K562 (cell line): ENCODE data around the gene TMEM203. TPM values are rescaled to one million over a fixed set of nuclear protein-coding genes. Genes with fewer than 3 reads are reported as not detected.
A peak's percentile ranks its signal among the peaks of the same experiment; 100 is the strongest.

Experiments
- ATAC-seq: fragments of 200-7000 bp; cut with Tn5 transposase; 3 replicates; pipeline ENCODE4 v1.9.1; 2020; ENCODE audit warnings: moderate library complexity
- BruUV-seq: library from RNA; stranded (reverse); fragments of 400-500 nt; replicated peaks from 2 replicates; lab custom pipeline; 2021; lab: Mats Ljungman, UMichigan
- CTCF ChIA-PET: fragments of 300-600 bp; formaldehyde crosslinking; extraction: SDS; loops from one replicate; lab custom pipeline; 2021; ENCODE audit warnings: low intra/inter-chr PET ratio; lab: Yijun Ruan, JAX
- POLR2A ChIA-PET: fragments of 300-600, 350-650 bp; sonication (Branson Sonifier 250); formaldehyde crosslinking; extraction: SDS; loops from one replicate; lab custom pipeline; 2021; ENCODE audit warnings: antibody characterized with exemption, inconsistent platforms; lab: Yijun Ruan, JAX
- DNase-seq, 4 experiments: peaks; one replicate each; pipeline versions ENCODE4 v3.0.0 to v3.0.0-alpha.2; 2011 to 2018; ENCODE audit warnings: low spot score in 3 of 4, mixed read lengths in 3 of 4; ENCODE audit errors: extremely low read depth in 1 of 4
- FAIRE-seq: peaks from 2 replicates; lab custom pipeline; 2011; peaks lifted over from hg19 to GRCh38; lab: Jason Lieb, UNC
- H2AFZ ChIP-seq: 2 replicates; pipeline ENCODE4 v1.6.0; 2011; ENCODE audit warnings: low read depth, low read length, control low read depth, inconsistent platforms
- H3K27ac ChIP-seq: fragments of 200-600 bp; 3 replicates; pipeline ENCODE4 v1.8.0; 2011; ENCODE audit warnings: low read depth, mild to moderate bottlenecking, control low read depth, inconsistent platforms, low read length, moderate library complexity, mixed read lengths; ENCODE audit errors: extremely low read depth
- H3K27me3 ChIP-seq, 2 experiments: fragments of 300-600 bp in 1 of 2; 2 replicates in 1 of 2; 3 replicates in 1 of 2; pipeline versions ENCODE4 v1.6.0 to v1.8.0; 2011; ENCODE audit warnings: inconsistent platforms in 2 of 2, low read length in 2 of 2, mild to moderate bottlenecking in 1 of 2, mixed read lengths in 1 of 2, moderate library complexity in 1 of 2; ENCODE audit not compliant: control insufficient read depth in 2 of 2, insufficient read depth in 2 of 2
- H3K36me3 ChIP-seq: fragments of 300-600 bp; 3 replicates; pipeline ENCODE4 v1.8.0; 2011; ENCODE audit warnings: mild to moderate bottlenecking, low read length, inconsistent platforms; ENCODE audit not compliant: control insufficient read depth, insufficient read depth
- H3K4me1 ChIP-seq, 2 experiments: fragments of 200-600 bp in 1 of 2; replicated peaks in 1 of 2; 2 replicates in 1 of 2; 3 replicates in 1 of 2; pipeline versions ENCODE4 v1.5.1 to v1.8.0; 2011; ENCODE audit warnings: inconsistent platforms in 2 of 2, low read length in 2 of 2, mild to moderate bottlenecking in 1 of 2, mixed read lengths in 1 of 2, moderate library complexity in 1 of 2; ENCODE audit not compliant: control insufficient read depth in 2 of 2, insufficient read depth in 2 of 2
- H3K4me2 ChIP-seq: 2 replicates; pipeline ENCODE4 v1.6.1; 2011; ENCODE audit warnings: low read length, control low read depth, inconsistent platforms, mixed read lengths; ENCODE audit not compliant: insufficient read depth
- H3K4me3 ChIP-seq: fragments of 200-600 bp; sonication (generic), shearing (Covaris generic); 2 replicates; pipeline ENCODE4 v1.5.1; 2016; ENCODE audit warnings: control low read depth, inconsistent platforms
- H3K79me2 ChIP-seq: fragments of 200-600 bp; 3 replicates; pipeline ENCODE4 v1.8.0; 2011; ENCODE audit warnings: low read length, inconsistent platforms; ENCODE audit not compliant: control insufficient read depth, insufficient read depth
- H3K9ac ChIP-seq, 2 experiments: 2 replicates each; pipeline versions ENCODE4 v1.6.0 to v1.6.1; 2011; ENCODE audit warnings: low read depth in 2 of 2, low read length in 2 of 2, control low read depth in 1 of 2, inconsistent platforms in 1 of 2, mild to moderate bottlenecking in 1 of 2, mixed read lengths in 1 of 2; ENCODE audit not compliant: insufficient read depth in 1 of 2
- H3K9me1 ChIP-seq: one replicate; pipeline ENCODE4 v1.6.0; 2011; ENCODE audit warnings: inconsistent platforms, mild to moderate bottlenecking, low read length, moderate library complexity; ENCODE audit not compliant: control insufficient read depth, insufficient read depth
- H3K9me3 ChIP-seq: replicated peaks from 2 replicates; pipeline ENCODE4 v1.5.1; 2011; ENCODE audit warnings: low read depth, low read length, inconsistent platforms; ENCODE audit not compliant: control insufficient read depth, insufficient read depth
- H4K20me1 ChIP-seq: replicated peaks from 2 replicates; pipeline ENCODE4 v1.6.1; 2011; ENCODE audit warnings: low read length, inconsistent platforms, mixed read lengths; ENCODE audit not compliant: control insufficient read depth, insufficient read depth
- CEBPG ChIP-seq, 3 experiments: fragments of 200-800 bp in 1 of 3; sonication (Bioruptor generic) in 1 of 3; sonication (generic) in 1 of 3; formaldehyde crosslinking in 1 of 3; IDR thresholded peaks in 2 of 3; conservative IDR thresholded peaks in 1 of 3; 2 replicates each; pipeline versions ENCODE4 v1.6.1 to v1.8.0; 2016 to 2022; ENCODE audit warnings: missing compliant biosample characterization in 2 of 3, missing genetic modification characterization in 2 of 3, mild to moderate bottlenecking in 1 of 3, missing genetic modification reagents in 1 of 3
- HNRNPUL1 ChIP-seq: fragments of 200-400 bp; formaldehyde crosslinking; IDR thresholded peaks from 2 replicates; pipeline ENCODE4 v1.6.1; 2017; ENCODE audit warnings: low read length
- MEF2D ChIP-seq: conservative IDR thresholded peaks from 2 replicates; pipeline ENCODE4 v1.6.1; 2016; ENCODE audit warnings: low read depth, missing genetic modification characterization, missing compliant biosample characterization
- MLX ChIP-seq, 2 experiments: fragments of 450-650 bp in 1 of 2; sonication (generic) in 1 of 2; formaldehyde crosslinking; conservative IDR thresholded peaks; 2 replicates each; pipeline versions ENCODE4 v1.4.0 to v1.8.1; 2020 to 2022; ENCODE audit warnings: mild to moderate bottlenecking in 1 of 2, missing genetic modification reagents in 1 of 2
- ZNF77 ChIP-seq: fragments of 250-450 bp; sonication (Bioruptor Pico); IDR thresholded peaks from 2 replicates; pipeline ENCODE4 v1.5.0; 2020
- ZNF785 ChIP-seq: fragments of 250-450 bp; sonication (Bioruptor Pico); IDR thresholded peaks from 2 replicates; pipeline ENCODE4 v1.4.0; 2020; ENCODE audit warnings: mild to moderate bottlenecking
- WGBS: fragments of 100-300 bp; shearing (Covaris generic); methylation state at CpG from one replicate; pipeline ENCODE4 v1.1.6; 2016; ENCODE audit warnings: low coverage, mixed read lengths; ENCODE audit not compliant: insufficient coverage; ENCODE audit errors: missing lambda C conversion rate; 5-methylcytosine and 5-hydroxymethylcytosine counted together
- in situ Hi-C: fragments of 300-500 bp; cut with MboI; formaldehyde crosslinking; loops from 4 replicates; pipeline ENCODE4 v1.15.0; 2018; ENCODE audit warnings: inconsistent platforms, mixed read lengths
- intact Hi-C: fragments of 100-400 bp; cut with micrococcal nuclease; formaldehyde crosslinking; loops from 2 replicates; pipeline ENCODE4 v1.14.2; 2022
- polyA plus RNA-seq, 8 experiments: library from polyadenylated mRNA; depleted of rRNA in 4 of 8; stranded (reverse) in 5 of 8; unstranded in 3 of 8; fragments of >200 nt; fragmentation: Nextera tagmentation in 2 of 8; fragmentation: Illumina TruSeq in 1 of 8; extraction: Ambion mirVana in 2 of 8; extraction: Trizol in 1 of 8; gene quantifications; 2 replicates each; pipeline versions ENCODE4 v1.2.1 to v1.2.3, GENCODE V29; 2011 to 2014; ENCODE audit warnings: inconsistent platforms in 1 of 8, missing spikeins in 1 of 8
- total RNA-seq, 7 experiments: library from RNA; depleted of rRNA in 6 of 7; stranded (reverse); fragments of >200 nt in 6 of 7; fragmentation: Illumina TruSeq in 2 of 7; extraction: Trizol in 2 of 7; gene quantifications; 2 replicates each; pipeline versions ENCODE4 v1.2.1 to v1.2.3, GENCODE V29; 2011 to 2021; ENCODE audit warnings: low replicate concordance in 1 of 7
- TF ChIP-seq, protein P1 (sequence below): fragments of 450-650 bp; IDR thresholded peaks from 2 replicates; pipeline ENCODE4 v1.6.1; 2016; ENCODE audit warnings: mild to moderate bottlenecking, moderate library complexity

Gene TMEM203
- total and polyA plus RNA-seq, 9 of the 15 experiments (the other 6 are each of a cell fraction or from before 2014, with no cell fraction given): 8.8 to 59.5 (median 37.6) TPM

GRCh38 chr9:137236238-137236935 lies 30.9 kb upstream of the TMEM203 start:
- Histone ChIP-seq H3K4me2 (peak overlapping the region; percentile 40), H3K9me3 (no peaks in the 10 kb centered on the region), H3K4me3 (no peak overlapping the region), H3K9me1 (peaks cover 4% of the 10 kb centered on the region), H4K20me1 (no peaks in the 10 kb centered on the region), H3K79me2 (peaks cover 30% of the 10 kb centered on the region), H3K36me3 (peaks cover 4% of the 10 kb centered on the region; the same call in 1 of the 3 replicates), H3K4me1 (peaks cover 16 to 92% of the 10 kb centered on the region in 2 experiments), H3K27ac (peak overlapping the region; percentile 42), H2AFZ (no peak overlapping the region), H3K27me3 (no peaks in the 10 kb centered on the region), H3K9ac (peak overlapping the region; percentile 9 to 88; a peak in 2 of 4 replicates)
- POLR2A ChIA-PET: interaction anchor here (0.6 to 1.3 kb wide), 5 partner anchors 41 to 233 kb away, joined by 3 to 5 read pairs (median 4); partner anchors contain the start of gene TOR4A
- CTCF ChIA-PET: interaction anchor here (0.6 to 1.6 kb wide), 7 partner anchors 19 to 207 kb away, joined by 3 to 11 read pairs (median 4); partner anchors contain the start of genes ANAPC2, NELFB, NPDC1 and SSNA1
- DNase-seq (peak; percentile 91 to 97 (median 94)), ATAC-seq (peak; percentile 73), FAIRE-seq (peak; percentile 95)
- no TSS peak for BruUV-seq
- 7% methylated on average over 14 of the region's 31 CpGs for whole genome bisulfite sequencing
- intact Hi-C loops (no loop called here), in situ Hi-C loops (loop anchor here (25.0 kb wide), 1 partner anchor 449 kb away; the partner anchor contains the start of genes CCDC183 and TMEM141)
- TF ChIP-seq CEBPG (CRISPR knock-in tag; IDR thresholded peaks at IDR 0.05) (no peak), CEBPG (tag; conservative IDR thresholded peaks at IDR 0.05 in 1 of 2, IDR thresholded peaks at IDR 0.05 in 1 of 2) (no peak), MEF2D (no peak), ZNF785 (no peak), MLX (CRISPR knock-in tag; conservative IDR thresholded peaks at IDR 0.05) (no peak), HNRNPUL1 (no peak), ZNF77 (CRISPR knock-in tag) (no peak)
- TF ChIP-seq, protein P1, sequence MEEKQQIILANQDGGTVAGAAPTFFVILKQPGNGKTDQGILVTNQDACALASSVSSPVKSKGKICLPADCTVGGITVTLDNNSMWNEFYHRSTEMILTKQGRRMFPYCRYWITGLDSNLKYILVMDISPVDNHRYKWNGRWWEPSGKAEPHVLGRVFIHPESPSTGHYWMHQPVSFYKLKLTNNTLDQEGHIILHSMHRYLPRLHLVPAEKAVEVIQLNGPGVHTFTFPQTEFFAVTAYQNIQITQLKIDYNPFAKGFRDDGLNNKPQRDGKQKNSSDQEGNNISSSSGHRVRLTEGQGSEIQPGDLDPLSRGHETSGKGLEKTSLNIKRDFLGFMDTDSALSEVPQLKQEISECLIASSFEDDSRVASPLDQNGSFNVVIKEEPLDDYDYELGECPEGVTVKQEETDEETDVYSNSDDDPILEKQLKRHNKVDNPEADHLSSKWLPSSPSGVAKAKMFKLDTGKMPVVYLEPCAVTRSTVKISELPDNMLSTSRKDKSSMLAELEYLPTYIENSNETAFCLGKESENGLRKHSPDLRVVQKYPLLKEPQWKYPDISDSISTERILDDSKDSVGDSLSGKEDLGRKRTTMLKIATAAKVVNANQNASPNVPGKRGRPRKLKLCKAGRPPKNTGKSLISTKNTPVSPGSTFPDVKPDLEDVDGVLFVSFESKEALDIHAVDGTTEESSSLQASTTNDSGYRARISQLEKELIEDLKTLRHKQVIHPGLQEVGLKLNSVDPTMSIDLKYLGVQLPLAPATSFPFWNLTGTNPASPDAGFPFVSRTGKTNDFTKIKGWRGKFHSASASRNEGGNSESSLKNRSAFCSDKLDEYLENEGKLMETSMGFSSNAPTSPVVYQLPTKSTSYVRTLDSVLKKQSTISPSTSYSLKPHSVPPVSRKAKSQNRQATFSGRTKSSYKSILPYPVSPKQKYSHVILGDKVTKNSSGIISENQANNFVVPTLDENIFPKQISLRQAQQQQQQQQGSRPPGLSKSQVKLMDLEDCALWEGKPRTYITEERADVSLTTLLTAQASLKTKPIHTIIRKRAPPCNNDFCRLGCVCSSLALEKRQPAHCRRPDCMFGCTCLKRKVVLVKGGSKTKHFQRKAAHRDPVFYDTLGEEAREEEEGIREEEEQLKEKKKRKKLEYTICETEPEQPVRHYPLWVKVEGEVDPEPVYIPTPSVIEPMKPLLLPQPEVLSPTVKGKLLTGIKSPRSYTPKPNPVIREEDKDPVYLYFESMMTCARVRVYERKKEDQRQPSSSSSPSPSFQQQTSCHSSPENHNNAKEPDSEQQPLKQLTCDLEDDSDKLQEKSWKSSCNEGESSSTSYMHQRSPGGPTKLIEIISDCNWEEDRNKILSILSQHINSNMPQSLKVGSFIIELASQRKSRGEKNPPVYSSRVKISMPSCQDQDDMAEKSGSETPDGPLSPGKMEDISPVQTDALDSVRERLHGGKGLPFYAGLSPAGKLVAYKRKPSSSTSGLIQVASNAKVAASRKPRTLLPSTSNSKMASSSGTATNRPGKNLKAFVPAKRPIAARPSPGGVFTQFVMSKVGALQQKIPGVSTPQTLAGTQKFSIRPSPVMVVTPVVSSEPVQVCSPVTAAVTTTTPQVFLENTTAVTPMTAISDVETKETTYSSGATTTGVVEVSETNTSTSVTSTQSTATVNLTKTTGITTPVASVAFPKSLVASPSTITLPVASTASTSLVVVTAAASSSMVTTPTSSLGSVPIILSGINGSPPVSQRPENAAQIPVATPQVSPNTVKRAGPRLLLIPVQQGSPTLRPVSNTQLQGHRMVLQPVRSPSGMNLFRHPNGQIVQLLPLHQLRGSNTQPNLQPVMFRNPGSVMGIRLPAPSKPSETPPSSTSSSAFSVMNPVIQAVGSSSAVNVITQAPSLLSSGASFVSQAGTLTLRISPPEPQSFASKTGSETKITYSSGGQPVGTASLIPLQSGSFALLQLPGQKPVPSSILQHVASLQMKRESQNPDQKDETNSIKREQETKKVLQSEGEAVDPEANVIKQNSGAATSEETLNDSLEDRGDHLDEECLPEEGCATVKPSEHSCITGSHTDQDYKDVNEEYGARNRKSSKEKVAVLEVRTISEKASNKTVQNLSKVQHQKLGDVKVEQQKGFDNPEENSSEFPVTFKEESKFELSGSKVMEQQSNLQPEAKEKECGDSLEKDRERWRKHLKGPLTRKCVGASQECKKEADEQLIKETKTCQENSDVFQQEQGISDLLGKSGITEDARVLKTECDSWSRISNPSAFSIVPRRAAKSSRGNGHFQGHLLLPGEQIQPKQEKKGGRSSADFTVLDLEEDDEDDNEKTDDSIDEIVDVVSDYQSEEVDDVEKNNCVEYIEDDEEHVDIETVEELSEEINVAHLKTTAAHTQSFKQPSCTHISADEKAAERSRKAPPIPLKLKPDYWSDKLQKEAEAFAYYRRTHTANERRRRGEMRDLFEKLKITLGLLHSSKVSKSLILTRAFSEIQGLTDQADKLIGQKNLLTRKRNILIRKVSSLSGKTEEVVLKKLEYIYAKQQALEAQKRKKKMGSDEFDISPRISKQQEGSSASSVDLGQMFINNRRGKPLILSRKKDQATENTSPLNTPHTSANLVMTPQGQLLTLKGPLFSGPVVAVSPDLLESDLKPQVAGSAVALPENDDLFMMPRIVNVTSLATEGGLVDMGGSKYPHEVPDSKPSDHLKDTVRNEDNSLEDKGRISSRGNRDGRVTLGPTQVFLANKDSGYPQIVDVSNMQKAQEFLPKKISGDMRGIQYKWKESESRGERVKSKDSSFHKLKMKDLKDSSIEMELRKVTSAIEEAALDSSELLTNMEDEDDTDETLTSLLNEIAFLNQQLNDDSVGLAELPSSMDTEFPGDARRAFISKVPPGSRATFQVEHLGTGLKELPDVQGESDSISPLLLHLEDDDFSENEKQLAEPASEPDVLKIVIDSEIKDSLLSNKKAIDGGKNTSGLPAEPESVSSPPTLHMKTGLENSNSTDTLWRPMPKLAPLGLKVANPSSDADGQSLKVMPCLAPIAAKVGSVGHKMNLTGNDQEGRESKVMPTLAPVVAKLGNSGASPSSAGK: no peak
